GM19239 (cell line): ENCODE data around the gene BNIP2.
A peak's percentile ranks its signal among the peaks of the same experiment; 100 is the strongest.
"Not testable (repeated sequence)": the region's sequence is repeated elsewhere in the genome, so short reads cannot be mapped to it uniquely, and the experiment has no call there.

Source experiments
- DNase-seq: peaks from one replicate; pipeline ENCODE4 v3.0.0; 2011; ENCODE audit warnings: low spot score; ENCODE audit not compliant: insufficient read length
- FAIRE-seq: peaks from 2 replicates; lab custom pipeline; 2011; peaks lifted over from hg19 to GRCh38; lab: Jason Lieb, UNC

Gene BNIP2

DNA sequence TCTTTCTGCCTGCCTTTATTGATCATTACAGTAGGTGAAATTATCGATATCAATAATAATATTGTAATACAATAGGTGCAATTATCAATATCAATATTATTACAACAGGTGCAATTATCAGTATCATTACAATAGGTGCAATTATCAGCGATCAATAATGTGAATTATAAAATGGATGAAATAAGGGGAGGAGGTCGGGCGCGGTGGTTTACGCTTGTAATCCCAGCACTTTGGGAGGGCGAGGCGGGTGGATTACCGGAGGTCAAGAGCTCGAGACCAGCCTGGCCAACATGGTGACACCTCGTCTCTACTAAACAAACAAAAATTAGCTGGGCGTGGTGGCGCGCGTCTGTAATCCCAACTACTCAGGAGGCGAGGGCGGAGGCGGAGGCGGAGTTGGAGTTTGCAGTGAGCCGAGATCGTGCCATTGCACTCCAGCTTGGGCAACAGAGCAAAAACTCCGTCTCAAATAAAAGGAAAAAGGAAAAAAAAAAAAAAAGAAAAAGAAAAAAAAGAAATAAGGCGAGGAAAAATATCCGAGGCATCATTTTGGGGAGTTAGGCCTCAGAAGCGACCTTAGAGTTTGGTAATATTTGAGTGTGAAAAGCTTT is 611 bp upstream of the BNIP2 start:
- DNase-seq (no peak), FAIRE-seq (peak; percentile 72)

DNA sequence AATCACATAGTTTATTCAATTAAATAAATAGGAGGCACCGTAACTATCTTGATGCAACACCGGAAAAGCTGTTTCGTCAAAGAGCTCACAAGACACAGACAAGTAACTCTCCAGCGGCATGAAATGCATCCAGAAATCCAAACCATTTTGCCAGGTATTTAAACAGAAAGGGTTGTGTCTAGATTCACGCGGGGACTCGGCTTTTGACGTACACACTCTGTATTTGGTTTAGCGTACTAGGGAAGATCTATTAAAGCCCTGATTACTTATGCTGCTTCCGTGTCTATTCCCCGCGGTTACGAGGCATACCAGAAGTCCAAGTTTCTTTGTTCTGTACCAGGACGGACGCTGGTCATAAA is 718 bp downstream of the BNIP2 start:
- no peak for DNase-seq
- FAIRE-seq = no peak

DNA sequence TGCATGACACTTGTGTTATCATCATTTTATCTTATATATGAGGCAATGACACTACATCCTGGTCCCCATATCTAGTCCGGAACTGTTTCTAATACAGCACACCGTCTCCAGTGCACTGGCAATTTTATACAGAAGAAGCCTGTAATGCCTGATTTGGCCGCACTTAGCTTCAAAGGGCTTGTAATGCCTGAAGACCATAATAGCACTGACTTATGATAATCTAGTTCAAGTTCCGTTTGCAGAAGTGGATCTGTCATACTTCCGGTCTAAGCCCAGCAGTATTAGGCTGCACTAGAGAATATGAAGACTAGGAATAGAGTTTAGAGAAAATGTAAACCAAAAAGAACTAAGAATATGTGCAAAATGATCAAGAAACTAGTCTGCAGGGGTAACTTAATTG is 1.3 kb downstream of the BNIP2 start:
- FAIRE-seq (peak; percentile 80), DNase-seq (no peak)

GRCh38 chr15:59686389-59686788 is 2.7 kb downstream of the BNIP2 start:
- DNase-seq (peak; percentile 26), FAIRE-seq (peak; percentile 68)

- FAIRE-seq = no peak
- no peak for DNase-seq
Measured at GRCh38 chr15:59685737-59686297, 3.3 kb downstream of the BNIP2 start.

- DNase-seq (no peak), FAIRE-seq (no peak)
Measured at GRCh38 chr15:59680870-59681269, 8.2 kb downstream of the BNIP2 start.

DNA sequence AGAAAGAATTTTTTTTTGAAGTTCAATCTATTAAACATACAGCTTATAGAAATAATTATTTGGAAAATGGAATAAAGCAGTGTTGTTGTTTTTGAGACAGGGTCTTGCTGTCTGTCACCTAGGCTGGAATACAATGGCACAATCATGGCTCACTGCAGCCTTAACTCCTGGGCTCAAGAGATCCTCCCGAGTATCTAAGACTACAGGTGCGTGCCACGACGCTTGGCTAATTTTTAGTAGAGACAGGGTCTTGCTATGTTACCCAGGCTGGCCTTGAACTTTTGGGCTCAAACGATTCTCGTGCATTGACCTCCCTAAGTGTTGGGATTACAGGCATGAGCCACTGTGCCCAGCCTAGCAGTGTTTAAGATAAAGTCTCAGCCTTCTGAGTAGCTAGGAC is 8.8 kb downstream of the BNIP2 start:
- FAIRE-seq (no peak), DNase-seq (no peak)

DNA sequence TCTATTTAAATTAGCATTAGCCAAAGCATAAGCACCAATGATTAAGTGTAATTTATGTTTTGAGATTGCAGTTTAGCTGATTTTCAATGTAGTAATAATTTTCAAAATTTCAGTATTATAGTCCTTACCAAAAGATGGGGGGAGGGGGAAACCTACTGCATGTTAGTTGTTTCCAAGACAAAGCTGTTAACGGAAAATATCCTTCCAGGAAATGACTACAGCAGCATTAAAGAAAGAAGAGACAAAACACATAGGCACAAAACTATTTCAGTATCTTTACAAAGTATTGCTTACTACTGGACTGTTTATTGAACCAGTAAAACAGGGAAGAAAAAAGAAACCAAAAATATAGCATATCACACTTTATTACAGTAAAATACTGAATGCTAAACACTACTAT is 10.5 kb downstream of the BNIP2 start:
- FAIRE-seq = no peak

GRCh38 chr15:59678172-59678571 is 10.9 kb downstream of the BNIP2 start:
- DNase-seq (no peak), FAIRE-seq (no peak)

More for the DNA sequence above, 10.5 kb downstream of the BNIP2 start:
- DNase-seq = no peak

DNA sequence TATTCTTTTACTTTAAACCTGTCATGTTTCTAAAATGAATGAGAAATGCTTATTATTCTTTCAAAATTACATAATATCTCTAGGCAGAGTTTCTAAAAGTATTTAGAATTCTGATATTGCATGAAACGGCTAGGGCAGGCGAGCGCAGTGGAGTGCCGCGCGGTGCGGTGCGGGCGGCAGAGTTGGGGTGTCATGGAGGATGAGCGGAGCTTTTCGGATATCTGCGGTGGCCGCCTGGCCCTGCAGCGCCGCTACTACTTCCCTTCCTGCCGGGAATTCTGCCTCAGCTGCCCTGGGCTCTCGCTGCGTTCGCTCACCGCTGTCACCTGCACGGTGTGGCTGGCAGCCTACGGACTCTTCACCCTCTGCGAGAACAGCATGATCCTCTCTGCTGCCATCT is 12.6 kb downstream of the BNIP2 start:
- FAIRE-seq = no peak

DNA sequence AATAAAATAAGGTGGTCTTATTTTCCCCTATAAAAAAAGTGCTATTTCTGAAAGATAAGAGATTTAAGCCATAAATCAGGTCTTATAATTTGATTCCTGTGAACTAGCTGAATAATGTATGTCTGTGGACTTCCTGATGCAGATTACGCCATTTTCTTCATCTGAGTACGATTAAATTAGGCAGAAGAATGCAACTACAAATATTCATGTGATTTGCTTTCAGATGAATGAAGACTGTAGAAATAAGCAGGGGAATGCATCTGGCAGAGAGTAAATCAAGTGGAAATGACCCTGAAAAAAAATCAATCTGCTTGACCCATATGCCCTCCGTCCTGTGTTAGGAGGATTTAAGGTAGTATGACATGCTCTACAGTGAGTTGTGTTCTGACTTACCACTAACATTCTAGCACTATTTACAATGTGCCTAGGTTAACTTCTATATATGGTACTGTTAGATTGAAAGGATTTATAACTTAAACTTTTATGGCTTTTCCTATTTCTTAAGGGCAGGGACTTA is 14.7 kb downstream of the BNIP2 start:
- no peak for FAIRE-seq
- no peak for DNase-seq

More for the DNA sequence above, 12.6 kb downstream of the BNIP2 start:
- no peak for DNase-seq

- no peak for DNase-seq
- no peak for FAIRE-seq
Measured at GRCh38 chr15:59668556-59668955, 20.6 kb downstream of the BNIP2 start.

- FAIRE-seq (no peak), DNase-seq (no peak)
Measured at GRCh38 chr15:59662260-59662659, 26.9 kb downstream of the BNIP2 start.

DNA sequence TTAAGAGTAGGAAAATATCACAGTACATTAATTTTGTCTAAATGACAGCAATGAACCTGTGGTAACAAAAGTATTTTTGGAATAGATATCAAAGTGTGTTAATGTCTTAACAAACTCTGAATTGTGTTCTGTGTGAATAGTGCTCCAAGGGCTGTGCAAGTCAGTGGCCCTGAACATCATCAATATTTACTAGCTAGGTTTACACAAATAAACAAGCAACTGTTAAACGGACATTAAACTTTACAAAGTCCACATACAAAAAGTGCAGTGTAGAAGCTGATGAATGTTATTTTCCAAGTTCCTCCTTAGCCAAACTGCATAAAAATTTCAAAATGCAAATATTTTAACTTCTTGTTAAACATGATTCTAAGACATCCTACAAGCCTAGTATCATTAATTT is 29.8 kb downstream of the BNIP2 start:
- no peak for DNase-seq
- peak; percentile 31 for FAIRE-seq

DNA sequence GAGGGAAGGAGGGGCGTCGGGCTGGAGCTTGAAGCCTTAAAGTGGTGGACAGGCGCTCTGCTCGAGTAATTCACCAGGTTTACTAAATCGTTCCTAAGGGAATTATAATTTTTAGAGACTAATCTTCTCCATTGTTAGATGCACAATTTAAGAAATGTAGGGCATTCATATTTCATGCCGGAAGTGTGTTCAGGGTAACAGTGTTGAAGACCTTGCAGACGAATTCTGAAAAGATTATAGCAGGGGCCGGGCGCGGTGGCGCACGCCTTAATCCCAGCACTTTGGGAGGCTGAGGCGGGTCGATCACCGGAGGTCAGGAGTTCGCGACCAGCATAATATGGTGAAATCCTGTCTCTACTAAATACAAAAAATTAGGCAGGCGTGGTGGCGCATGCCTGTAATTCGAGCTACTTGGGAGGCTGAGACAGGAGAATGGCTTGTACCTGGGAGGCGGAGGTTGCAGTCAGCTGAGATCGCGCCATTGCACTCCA is 31.4 kb downstream of the BNIP2 start:
- no peak for DNase-seq
- FAIRE-seq = peak; percentile 98

DNA sequence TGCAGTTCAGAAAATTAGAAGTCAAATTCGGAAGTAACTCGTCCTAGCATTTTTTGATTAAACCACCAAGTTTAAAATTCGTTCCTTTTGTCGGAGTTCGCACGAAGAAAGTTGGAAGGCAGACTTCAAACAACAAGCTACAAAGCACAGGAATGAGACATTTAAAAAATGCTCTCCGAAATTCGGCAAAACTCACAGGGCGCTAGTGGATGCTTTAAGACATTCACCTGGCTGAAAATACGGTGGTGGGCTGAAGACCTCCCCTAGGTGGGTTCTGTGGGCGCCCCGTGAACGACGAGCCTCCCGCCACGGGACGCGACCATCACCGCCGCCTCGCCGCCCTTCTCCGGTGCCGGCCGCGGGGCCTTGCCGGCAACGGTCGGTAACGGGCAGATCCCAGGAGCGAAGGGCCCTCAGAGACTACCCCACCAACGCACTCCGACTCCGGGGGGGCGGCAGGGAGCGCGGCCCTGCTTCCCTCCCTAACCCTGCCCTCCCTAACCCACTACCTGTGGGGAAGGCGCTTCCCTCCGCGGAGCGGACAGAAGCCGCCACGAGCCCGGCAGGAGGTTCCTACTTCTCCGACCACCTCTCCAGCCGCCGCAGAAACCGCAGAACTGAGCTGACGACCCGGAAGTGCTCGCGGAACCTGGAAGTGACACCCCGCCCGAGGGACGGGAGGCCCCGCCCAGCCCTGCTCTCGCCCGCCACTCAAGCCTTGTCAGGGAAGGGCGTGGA is 32.1 kb downstream of the BNIP2 start, which contains the start of gene GTF2A2:
Gene GTF2A2 (minus strand): TSS at position 619 of the 738 bp plus-strand sequence. CDS start 5,238 bp downstream, outside the sequence.
- peak; percentile 85 for DNase-seq
- peak; percentile 44 for FAIRE-seq

- FAIRE-seq = no peak
- DNase-seq = no peak
Measured at GRCh38 chr15:59654046-59654445, 35.1 kb downstream of the BNIP2 start.

DNA sequence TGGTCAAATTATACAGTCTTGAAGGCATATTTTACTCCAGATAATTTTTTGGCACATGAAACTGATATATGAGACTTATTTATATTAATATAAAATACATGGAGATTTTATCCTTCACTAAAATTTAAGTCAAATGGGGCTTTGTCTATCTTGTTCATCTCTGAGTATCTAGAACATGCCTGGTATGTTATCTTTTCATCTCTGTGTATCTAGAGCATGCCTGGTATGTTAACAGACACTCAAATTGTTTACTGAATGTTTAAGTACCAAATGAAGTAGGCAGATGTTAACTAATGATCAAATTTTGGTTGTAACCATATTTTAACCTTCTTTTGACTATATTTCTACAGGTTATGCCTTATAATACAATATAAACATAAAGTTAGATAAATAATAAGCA is 39.5 kb downstream of the BNIP2 start:
- no peak for FAIRE-seq
- no peak for DNase-seq

GRCh38 chr15:59647085-59647484 is 42.0 kb downstream of the BNIP2 start:
- DNase-seq (no peak), FAIRE-seq (no peak)

DNA sequence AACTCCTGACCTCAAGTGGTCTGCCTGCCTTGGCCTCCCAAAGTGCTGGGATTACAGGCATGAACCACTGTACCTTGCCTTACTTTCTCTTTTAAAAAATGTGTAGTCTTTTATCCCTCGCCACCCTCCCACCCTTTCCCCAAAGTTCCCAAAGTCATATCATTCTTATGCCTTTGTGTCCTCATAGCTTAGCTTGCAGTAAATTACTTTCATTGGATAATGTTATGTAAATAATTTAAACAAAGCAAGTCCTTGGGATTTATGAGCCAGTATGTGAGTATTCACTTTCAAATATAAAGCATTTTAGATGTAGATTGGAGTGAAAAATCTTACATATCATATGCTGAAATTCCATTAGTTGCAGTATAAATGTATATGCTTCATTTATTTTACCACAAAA is 42.8 kb downstream of the BNIP2 start:
- DNase-seq = no peak
- no peak for FAIRE-seq

GRCh38 chr15:59645812-59646211 is 43.3 kb downstream of the BNIP2 start:
- DNase-seq, FAIRE-seq: not testable (repeated sequence)
